GM19467 (cell line): ENCODE data around the gene C22orf39.

Experiments used
- ATAC-seq: cut with Tn5 transposase; IDR thresholded peaks from one replicate; pipeline ENCODE4 v1.9.1; 2021; ENCODE audit warnings: mild to moderate bottlenecking, moderate library complexity; ENCODE audit not compliant: unreplicated experiment

Gene C22orf39

DNA sequence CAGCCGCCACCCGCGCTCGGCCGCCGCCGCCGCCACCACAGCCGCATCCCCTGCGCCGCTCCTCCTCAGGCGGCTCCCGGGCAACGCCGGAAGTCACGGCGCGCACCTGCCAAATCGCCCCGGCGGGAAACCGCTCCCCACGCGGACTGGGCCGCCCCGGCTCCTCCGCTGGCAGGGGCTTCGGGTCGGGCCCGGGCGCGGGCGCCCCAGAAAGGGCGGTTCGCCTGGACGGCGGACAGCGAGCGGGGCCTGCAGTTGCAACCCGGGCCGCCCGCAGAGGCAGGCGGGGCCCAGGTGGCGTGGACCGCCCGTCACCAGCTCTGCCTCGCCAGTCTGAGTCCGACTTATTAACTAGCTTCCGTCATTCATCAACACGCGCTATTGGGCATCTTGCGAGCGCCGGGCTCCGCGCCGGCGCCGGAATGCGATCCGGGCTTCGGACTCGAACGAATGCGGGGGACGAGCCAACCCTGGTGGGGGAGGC is 15.8 kb downstream of the C22orf39 start, which contains the start of gene HIRA:
Gene HIRA (minus strand): TSS at position 85 of the 484 bp plus-strand sequence. CDS start 257 bp downstream, outside the sequence.
- ATAC-seq: peak; percentile 38

DNA sequence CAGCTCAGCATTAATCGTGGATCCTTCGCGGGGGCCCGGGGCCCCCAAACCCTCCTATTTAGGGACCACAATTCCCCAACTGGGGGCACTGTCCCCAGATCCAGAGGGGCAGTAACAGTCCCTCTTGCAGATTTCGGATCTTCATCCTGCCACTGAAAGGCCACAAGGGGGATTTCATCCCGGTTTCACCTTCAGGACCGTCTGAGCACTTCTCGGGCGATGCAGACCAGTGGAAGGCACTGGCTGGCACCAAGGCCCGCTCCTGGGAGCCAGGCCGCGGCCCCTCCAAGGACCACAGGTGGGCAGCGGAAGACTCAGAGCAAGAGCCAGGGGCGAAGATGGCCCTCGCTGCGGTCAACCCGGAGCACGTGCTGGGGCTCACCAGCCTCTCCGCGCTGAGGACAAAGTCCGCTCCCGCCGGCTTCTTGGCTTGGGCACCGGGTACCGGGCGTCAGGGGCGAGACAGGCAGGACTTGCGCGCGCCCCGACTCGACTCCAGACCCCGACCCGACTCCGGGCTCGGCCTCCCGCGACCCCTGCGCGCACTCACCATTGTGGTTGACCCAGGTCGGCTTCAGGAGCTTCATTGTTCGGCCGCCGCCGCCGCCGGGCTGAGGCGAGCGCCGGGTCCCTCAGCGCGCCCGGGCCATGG is 16.5 kb downstream of the C22orf39 start:
- no peak for ATAC-seq

DNA sequence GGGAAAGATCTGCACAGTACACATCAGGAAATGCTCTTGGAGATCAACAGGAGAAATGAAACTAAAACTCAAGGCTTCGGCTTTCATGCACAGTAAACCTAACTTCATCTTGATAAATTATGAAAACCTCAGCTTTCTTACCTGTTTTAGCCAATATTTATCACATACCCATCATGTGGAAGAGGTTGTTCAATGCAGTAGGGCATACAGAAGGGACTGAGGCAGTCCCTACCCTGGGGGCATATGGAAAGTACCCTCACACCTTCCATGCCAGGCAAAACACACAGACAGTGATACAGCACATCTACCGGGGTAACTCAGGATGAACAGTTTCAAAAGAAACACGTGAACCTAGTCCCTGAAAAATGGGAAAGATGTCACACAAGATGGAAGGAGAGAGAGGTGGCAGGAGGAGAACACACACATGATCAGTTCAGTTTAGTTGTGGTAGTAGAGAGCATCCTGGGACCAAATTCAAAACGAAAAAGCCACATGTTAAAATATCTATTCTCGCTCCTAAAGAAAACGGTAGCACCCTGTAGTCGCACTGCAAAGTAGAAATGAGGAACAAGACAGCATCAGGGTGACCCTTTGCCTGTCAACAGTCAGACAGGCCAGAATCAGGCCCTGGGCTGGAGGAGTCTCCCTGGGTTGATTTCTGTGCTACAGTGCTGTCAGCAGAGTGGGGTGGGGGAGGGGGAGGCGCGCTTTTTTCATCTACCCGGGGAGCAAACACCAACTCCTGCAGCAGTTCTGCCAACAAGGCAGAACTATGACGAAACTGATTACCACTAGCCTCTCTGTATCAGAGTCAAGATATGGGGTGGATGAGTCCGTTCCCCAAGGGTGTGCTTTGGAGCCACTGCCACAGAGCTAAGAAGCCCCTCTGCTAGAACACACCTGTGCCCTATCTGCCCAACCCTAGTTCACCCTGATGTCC is 17.3 kb downstream of the C22orf39 start:
- ATAC-seq: no peak

DNA sequence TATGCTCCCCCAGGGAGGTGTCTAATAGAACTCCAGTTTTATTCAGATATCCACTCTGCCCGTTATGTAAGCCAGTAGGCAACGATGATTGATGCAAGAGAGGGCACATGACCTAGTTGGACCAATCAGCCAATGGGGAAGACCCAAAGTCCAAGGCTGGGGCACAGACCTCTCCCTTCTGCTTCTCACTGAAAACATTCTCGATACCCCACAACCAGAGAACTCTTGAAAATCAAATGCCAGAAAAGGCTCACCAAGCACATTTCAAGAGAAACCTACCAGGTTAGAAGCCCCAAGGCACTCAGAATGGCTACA is 23.4 kb downstream of the C22orf39 start:
- ATAC-seq: no peak

DNA sequence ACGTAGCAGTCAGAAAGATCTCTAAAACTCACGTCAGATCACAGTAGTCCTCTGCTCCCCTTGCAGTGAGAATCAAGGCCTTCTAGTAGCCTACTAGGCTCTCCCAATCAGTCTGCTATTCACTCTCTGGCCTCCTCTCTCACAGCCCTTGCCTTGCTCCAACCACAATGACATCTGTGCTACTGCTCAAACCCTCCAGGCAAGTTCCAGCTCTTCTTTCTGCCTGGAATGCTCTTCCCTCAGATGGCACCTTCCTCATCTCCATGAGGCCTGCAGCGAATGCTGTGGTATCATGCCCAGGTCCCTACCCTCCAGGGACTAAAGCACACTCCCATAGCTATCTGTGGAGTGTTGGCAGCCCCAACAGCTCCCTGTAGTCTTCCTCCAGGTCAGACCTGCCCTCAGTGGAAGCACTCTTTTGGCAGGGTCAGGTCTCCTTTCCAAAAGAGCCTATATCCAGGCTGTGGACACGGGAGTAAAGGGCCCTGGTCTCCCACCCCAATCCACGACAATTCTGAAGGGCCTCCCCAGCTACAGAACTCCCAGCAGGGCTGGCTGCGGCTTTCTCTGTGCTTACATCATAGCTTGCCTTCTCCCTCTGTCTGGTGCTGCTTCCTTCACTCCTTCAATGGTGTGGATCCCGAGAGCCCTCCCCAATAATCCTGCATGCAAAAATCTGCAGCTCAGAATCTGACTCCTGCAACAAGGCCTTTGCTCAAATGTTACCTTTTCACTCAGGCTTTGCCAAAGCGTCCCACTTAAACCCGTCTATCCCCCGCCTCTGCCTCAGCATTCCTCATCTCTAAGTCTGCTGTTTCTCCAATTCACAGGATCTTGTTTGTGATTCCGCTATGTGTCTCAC is 24.8 kb downstream of the C22orf39 start:
- ATAC-seq: no peak

GRCh38 chr22:19420321-19420720 is 27.2 kb downstream of the C22orf39 start:
- ATAC-seq: no peak

DNA sequence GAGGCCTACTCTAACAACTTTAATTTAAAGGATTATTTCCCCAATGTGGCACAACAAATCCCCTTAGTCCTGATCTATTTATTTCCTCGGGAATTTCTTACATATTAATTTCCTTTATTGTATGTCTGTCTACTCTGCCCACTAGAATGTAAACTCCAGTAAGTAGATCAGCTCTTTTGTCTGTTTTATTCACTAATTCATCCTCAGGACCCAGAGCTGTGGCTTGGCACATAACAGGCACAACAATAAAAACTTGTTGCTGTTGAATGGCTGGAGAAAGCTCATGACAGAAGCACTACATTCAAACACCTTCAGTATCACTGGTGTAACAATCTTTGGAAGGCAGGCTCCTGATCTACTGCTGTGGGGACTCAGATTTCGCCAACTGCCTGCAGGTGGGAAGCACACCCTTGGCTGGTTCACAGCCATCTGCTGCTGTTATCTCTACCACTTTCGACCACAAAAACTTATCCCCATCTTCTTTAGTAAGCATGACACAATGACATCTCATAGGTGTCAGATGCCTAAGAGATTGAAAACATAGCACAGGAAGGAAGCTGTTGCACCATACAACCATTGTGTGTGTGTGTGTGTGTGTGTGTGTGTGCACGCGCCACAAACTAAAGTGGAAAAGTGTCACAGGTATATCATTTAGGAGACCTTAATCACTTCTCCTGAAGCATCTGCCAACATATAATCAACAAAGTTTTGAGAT is 27.9 kb downstream of the C22orf39 start:
- no peak for ATAC-seq

DNA sequence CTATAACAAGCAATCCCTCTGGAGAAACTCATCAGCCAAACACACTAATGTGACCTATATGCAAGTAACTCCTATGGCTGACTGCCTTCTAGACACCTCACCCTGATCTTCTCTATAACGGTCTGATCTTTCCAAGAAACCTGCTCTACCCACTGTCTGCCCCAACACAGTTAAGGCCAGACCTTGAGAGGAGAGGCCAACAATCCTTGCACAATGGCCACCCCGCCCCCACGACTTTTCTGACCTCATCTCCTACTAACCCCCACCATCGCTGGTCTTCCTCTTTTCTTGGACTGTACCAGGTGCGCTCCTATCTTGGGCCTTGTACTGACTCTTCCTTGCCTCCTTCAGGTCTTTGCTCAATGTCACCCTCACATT is 28.4 kb downstream of the C22orf39 start:
- ATAC-seq: no peak

DNA sequence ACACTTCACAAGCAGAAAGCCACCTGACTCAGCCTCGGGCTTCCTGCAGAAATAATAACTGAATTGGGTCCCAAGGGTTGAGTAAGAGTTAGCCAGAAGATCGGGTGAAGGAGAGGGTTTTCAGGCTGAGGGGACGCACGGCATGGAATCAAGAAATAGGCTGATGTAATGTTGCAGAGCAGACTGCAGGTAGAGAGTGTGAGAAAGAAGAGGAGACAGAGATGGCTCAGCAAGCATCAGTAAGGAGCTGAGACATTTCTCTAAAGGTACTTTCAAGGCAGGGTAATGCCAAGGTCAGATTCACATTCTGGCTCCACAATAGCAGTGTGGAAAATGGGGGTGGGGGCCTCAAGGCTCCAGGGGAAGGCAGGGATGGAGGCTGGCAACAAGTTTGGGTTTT is 34.6 kb downstream of the C22orf39 start:
- no peak for ATAC-seq

- no peak for ATAC-seq
Measured at GRCh38 chr22:19412478-19412877, 35.0 kb downstream of the C22orf39 start.

- ATAC-seq: no peak
Measured at GRCh38 chr22:19411690-19412045, 35.8 kb downstream of the C22orf39 start.

- no peak for ATAC-seq
Measured at GRCh38 chr22:19410941-19411689, 36.4 kb downstream of the C22orf39 start.

- ATAC-seq: no peak
Measured at GRCh38 chr22:19407649-19408606, 39.6 kb downstream of the C22orf39 start.

DNA sequence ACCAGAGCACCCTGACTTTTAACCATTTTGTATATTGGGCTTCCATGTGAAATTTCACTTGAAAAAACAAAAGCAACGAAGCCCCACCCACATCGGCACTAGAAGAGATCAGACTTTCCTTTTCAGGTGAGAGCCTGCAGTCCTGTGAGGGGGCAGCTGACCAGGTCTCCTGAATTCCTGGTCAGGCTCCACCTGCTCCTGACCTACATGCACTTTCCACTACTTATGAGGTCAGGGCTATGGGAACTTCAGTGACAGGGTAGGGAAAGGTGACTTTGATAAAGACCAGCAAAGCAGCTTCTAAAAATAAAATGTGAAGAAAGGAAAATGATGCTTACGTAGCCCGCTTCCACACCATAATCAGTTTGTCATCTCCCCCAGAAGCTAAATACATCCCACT is 40.7 kb downstream of the C22orf39 start:
- ATAC-seq: no peak

DNA sequence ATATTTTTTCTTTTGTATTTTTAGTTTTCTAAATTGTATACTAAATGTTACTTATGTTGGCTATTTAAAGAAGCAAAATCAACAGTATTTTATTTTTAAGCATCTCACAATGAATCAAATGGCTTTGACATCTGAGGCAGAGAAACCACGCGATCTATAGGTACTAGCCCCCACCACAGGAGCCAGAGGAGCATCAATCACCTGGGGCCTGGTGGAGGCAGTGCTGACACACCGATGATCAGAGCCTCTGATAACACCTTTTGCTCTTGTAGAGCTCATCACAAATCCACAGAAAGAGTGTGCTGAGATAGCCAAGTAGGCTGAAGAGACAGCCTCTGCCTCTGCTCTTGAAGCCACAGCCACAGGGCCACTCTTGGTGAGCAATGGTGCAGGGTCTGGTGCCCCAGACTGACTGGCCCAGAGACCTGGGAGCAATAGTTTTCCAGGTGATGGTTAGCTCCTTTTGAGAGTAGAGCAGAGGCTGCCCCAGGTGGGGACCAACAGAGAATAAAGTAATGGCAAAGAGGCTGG is 41.2 kb downstream of the C22orf39 start:
- no peak for ATAC-seq

GRCh38 chr22:19405652-19406051 is 41.9 kb downstream of the C22orf39 start:
- ATAC-seq: no peak

DNA sequence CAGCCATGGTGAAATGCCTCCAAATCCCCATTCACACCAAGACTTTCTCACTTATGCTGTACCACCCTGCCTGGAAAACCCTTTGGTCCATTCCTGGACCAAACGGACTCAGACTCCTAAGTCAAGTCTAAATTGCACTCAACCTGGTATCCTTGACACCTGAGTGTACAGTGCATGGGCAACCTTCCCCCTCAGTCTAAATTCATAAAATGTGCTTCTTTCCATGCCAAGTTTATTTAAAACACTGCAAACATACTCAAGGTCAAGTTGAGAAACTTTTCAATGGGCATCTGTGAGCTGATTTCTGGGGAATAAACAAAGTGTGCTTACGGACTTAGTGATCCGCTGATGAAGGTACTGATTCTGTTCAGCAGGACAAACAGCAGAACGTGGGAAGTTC is 42.4 kb downstream of the C22orf39 start:
- no peak for ATAC-seq

GRCh38 chr22:19404676-19405075 is 42.8 kb downstream of the C22orf39 start:
- no peak for ATAC-seq
